HCT116 (cell line): ENCODE measurements around the gene ARID5A. TPM values are rescaled to one million over a fixed set of nuclear protein-coding genes. Genes with fewer than 3 reads are reported as not detected.

Experiments
- ATAC-seq: fragments of 200-7000 bp; cut with Tn5 transposase; 2 replicates; pipeline ENCODE4 v1.9.1; 2020; ENCODE audit warnings: mild to moderate bottlenecking, moderate library complexity
- BruUV-seq: library from RNA; stranded (reverse); fragments of 400-500 nt; replicated peaks from 2 replicates; lab custom pipeline; 2021; lab: Mats Ljungman, UMichigan
- CTCF ChIA-PET: fragments of 300-600 bp; sonication (Branson Sonifier 250); formaldehyde crosslinking; loops from one replicate; lab custom pipeline; 2021; ENCODE audit warnings: antibody characterized with exemption; lab: Charles Lee
- POLR2A ChIA-PET: fragments of 300-600, 350-600 bp; sonication (Branson Sonifier 250); formaldehyde crosslinking; loops from one replicate; lab custom pipeline; 2021; ENCODE audit warnings: antibody characterized with exemption; lab: Charles Lee
- RAD21 ChIA-PET, 2 experiments: fragments of 300-600 bp; sonication (Branson Sonifier 250); formaldehyde crosslinking; loops; one replicate each; lab custom pipeline; 2023; ENCODE audit warnings: low total read pairs in 2 of 2; ENCODE audit not compliant: uncharacterized antibody in 2 of 2, unreplicated experiment in 2 of 2, low non-redundant PET in 1 of 2; lab: Charles Lee
- DNase-seq: peaks from one replicate; pipeline ENCODE4 v3.0.0-alpha.2; 2010; ENCODE audit warnings: low read depth, low spot score
- H2AFZ ChIP-seq: fragments of 200-600 bp; shearing (Covaris generic), sonication (generic); 2 replicates; pipeline ENCODE4 v1.6.1; 2017; ENCODE audit warnings: low read depth, mixed run types, mixed read lengths, antibody characterized with exemption, low read length; ENCODE audit not compliant: poor library complexity, severe bottlenecking
- H3K27ac ChIP-seq: 2 replicates; pipeline ENCODE4 v1.5.1; 2012; ENCODE audit warnings: low read depth, low read length
- H3K27me3 ChIP-seq: fragments of 200-600 bp; sonication (generic); 2 replicates; pipeline ENCODE4 v1.6.1; 2016; ENCODE audit warnings: mixed run types, low read length, mixed read lengths; ENCODE audit not compliant: insufficient read depth
- H3K36me3 ChIP-seq, 2 experiments: fragments of 200-500 bp in 1 of 2; fragments of 200-600 bp in 1 of 2; sonication (Bioruptor generic) in 1 of 2; sonication (generic) in 1 of 2; 2 replicates each; pipeline versions ENCODE4 v1.5.1 to v1.6.1; 2014 to 2016; ENCODE audit warnings: low read length in 2 of 2, inconsistent platforms in 1 of 2, mixed read lengths in 1 of 2, mixed run types in 1 of 2; ENCODE audit not compliant: insufficient read depth in 2 of 2, control insufficient read depth in 1 of 2
- H3K4me1 ChIP-seq, 2 experiments: fragments of 200-600 bp in 1 of 2; sonication (generic) in 1 of 2; 2 replicates each; pipeline versions ENCODE4 v1.5.1 to v1.6.1; 2012 to 2017; ENCODE audit warnings: low read length in 2 of 2, inconsistent platforms in 1 of 2, mild to moderate bottlenecking in 1 of 2, mixed read lengths in 1 of 2, mixed run types in 1 of 2, moderate library complexity in 1 of 2; ENCODE audit not compliant: insufficient read depth in 2 of 2, control insufficient read depth in 1 of 2
- H3K4me2 ChIP-seq: fragments of 200-600 bp; sonication (generic); 2 replicates; pipeline ENCODE4 v1.6.1; 2017; ENCODE audit warnings: mixed run types, low read length, mixed read lengths
- H3K4me3 ChIP-seq, 2 experiments: fragments of 200-600 bp in 1 of 2; sonication (generic) in 1 of 2; replicated peaks in 1 of 2; 2 replicates each; pipeline ENCODE4 v1.5.1; 2011 to 2016; ENCODE audit warnings: low read length in 2 of 2, control low read depth in 1 of 2, low read depth in 1 of 2, mild to moderate bottlenecking in 1 of 2, mixed read lengths in 1 of 2, mixed run types in 1 of 2
- H3K79me2 ChIP-seq: fragments of 200-600 bp; sonication (generic); 2 replicates; pipeline ENCODE4 v1.6.1; 2017; ENCODE audit warnings: mild to moderate bottlenecking, mixed run types, low read length, moderate library complexity, mixed read lengths; ENCODE audit not compliant: insufficient read depth
- H3K9ac ChIP-seq: fragments of 200-600 bp; sonication (generic); 2 replicates; pipeline ENCODE4 v1.6.1; 2016; ENCODE audit warnings: low read length, mixed read lengths
- H3K9me2 ChIP-seq: fragments of 200-600 bp; sonication (generic), shearing (Covaris generic); 2 replicates; pipeline ENCODE4 v1.6.1; 2017; ENCODE audit warnings: mixed run types, mild to moderate bottlenecking, moderate library complexity; ENCODE audit not compliant: insufficient read depth
- H3K9me3 ChIP-seq, 2 experiments: fragments of 200-500 bp in 1 of 2; fragments of 200-600 bp in 1 of 2; sonication (Bioruptor generic) in 1 of 2; sonication (generic) in 1 of 2; 2 replicates each; pipeline ENCODE4 v1.6.1; 2014 to 2017; ENCODE audit warnings: low read length in 2 of 2, mixed read lengths in 2 of 2, inconsistent platforms in 1 of 2, low read depth in 1 of 2, mild to moderate bottlenecking in 1 of 2, mixed run types in 1 of 2, moderate library complexity in 1 of 2; ENCODE audit not compliant: control insufficient read depth in 1 of 2, insufficient read depth in 1 of 2
- H4K20me1 ChIP-seq: fragments of 200-600 bp; sonication (generic), shearing (Covaris generic); 2 replicates; pipeline ENCODE4 v1.6.1; 2017; ENCODE audit warnings: mixed run types, mild to moderate bottlenecking, moderate library complexity; ENCODE audit not compliant: insufficient read depth
- EZH2phosphoT487 ChIP-seq: fragments of 200-600 bp; IDR thresholded peaks from 2 replicates; pipeline ENCODE4 v1.6.1; 2018; ENCODE audit warnings: antibody characterized with exemption, borderline replicate concordance
- POLR2A ChIP-seq: IDR thresholded peaks from 2 replicates; pipeline ENCODE4 v1.7.0; 2011; ENCODE audit warnings: borderline replicate concordance; ENCODE audit not compliant: insufficient read depth, insufficient read length; ENCODE audit errors: extremely low read depth
- SP1 ChIP-seq: IDR thresholded peaks from 2 replicates; pipeline ENCODE4 v1.6.1; 2012; ENCODE audit warnings: low read depth
- SRF ChIP-seq: IDR thresholded peaks from 2 replicates; pipeline ENCODE4 v1.6.1; 2012; ENCODE audit warnings: low read depth
- TCF7L2 ChIP-seq: IDR thresholded peaks from 2 replicates; pipeline ENCODE4 v1.7.0; 2011; ENCODE audit warnings: borderline replicate concordance, inconsistent platforms; ENCODE audit not compliant: insufficient read depth, insufficient read length; ENCODE audit errors: extremely low read depth
- ZNF274 ChIP-seq: fragments of 200-500 bp; sonication (Bioruptor generic); IDR thresholded peaks from 2 replicates; pipeline ENCODE4 v1.6.1; 2014; ENCODE audit warnings: mild to moderate bottlenecking, low read depth, low read length, inconsistent platforms
- intact Hi-C: fragments of 100-400 bp; cut with micrococcal nuclease; formaldehyde crosslinking; loops from 2 replicates; pipeline ENCODE4 v1.10.0; 2022
- total RNA-seq: library from RNA; stranded (reverse); gene quantifications from one replicate; pipeline ENCODE4 v1.2.1, GENCODE V29; 2021; ENCODE audit not compliant: unreplicated experiment
- TF ChIP-seq, protein P1 (sequence below): IDR thresholded peaks from 2 replicates; pipeline ENCODE4 v1.6.1; 2011; ENCODE audit warnings: mild to moderate bottlenecking, low read length, moderate library complexity; ENCODE audit not compliant: insufficient replicate concordance; ENCODE audit errors: extremely low read depth
- TF ChIP-seq, protein P2 (sequence below): IDR thresholded peaks from 2 replicates; pipeline ENCODE4 v1.6.1; 2012
- TF ChIP-seq, protein P3 (sequence below): IDR thresholded peaks from 2 replicates; pipeline ENCODE4 v1.6.1; 2012; ENCODE audit warnings: low read depth

ARID5A gene
- total RNA-seq, 1 experiment from 2014 or later = 8.2 TPM

DNA sequence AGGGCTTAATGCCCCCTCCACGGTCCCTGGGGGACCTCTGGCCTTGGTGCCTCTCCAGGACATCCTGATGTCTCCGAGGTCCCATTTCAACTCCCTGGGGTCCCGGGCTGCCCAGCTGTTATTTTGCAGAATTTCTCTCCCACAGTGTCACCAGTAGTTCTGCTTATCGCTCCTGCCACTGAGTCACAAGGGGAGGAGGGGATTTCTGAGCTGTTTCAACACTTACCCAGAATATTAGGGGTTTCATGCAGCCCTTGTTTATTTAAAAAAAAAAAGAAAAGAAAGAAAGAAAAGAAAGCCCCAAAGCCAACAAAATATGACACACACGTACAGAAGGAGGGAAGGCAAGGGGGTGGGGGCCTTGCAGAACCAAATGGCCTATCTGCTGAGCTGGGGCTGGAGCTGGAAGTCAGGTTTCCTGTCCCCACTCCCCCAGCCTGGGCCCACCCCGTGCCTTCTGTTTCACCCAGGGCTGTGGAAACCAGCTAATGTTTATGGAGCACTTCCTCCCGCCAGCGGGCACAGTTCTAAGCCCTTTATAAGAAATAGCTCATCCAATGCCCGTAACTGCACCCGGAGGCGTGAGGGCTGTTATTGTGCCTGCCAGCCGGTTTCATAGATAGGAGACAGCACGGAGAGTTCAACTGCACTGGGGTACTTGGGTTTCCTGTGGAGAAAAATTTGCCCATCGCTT, 8.4 kb upstream of the ARID5A start:
- no peak overlapping the region for H3K4me3 ChIP-seq
- H3K36me3 ChIP-seq = no peaks in the 10 kb centered on the region
- no peak overlapping the region for H3K27ac ChIP-seq
- intact Hi-C loops = no loop called here
- no peak for DNase-seq
- ChIA-PET CTCF (no interaction called here), RAD21 (no interaction called here), POLR2A (no interaction called here)
- H3K9me3 ChIP-seq = no peaks in the 10 kb centered on the region
- no peak overlapping the region for H2AFZ ChIP-seq
- H3K9me2 ChIP-seq = no peaks in the 10 kb centered on the region
- no peaks in the 10 kb centered on the region for H3K27me3 ChIP-seq
- no peak overlapping the region for H3K4me2 ChIP-seq
- no peaks in the 10 kb centered on the region for H3K79me2 ChIP-seq
- H3K4me1 ChIP-seq = peaks cover 10 to 24% of the 10 kb centered on the region in 2 experiments
- TF ChIP-seq ZNF274 = no peak
- no peaks in the 10 kb centered on the region for H4K20me1 ChIP-seq
- H3K9ac ChIP-seq = no peak overlapping the region
- BruUV-seq = no TSS peak
- ATAC-seq = no peak

DNA sequence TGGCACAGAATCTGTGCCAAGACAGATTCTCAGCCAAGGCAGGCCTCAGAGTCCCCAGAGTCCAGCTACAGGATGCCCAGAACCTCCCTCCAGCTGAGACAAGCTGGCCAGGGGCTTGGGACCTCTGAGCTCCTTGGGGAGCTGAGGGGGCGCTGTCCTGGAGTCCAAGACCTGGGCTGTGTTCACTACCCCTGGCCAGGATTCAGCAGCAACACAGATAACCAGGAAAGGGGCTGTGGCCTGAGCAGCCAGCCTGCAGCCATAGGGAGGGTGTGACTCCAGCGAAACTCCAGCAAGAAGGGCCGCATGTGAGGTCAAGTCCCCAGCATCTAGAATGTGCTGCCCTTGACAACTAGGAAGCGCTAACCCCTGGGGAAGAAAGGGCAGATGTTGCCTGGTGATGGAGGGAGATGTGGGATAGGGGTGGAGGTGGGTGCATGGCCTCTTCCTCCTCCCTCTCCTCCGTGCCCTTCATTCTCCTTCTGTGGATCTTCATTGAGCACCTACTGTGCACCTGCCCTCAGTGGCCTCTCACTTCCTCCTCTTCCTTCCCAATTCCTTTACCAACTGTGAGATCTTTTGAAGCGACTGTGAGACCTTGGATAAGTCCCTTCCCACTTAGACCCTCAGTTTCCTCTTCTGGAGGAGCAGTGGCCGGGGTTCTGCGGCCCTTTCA, 7.7 kb upstream of the ARID5A start:
- ChIA-PET RAD21 (no interaction called here), CTCF (no interaction called here), POLR2A (no interaction called here)
- H3K79me2 ChIP-seq = no peaks in the 10 kb centered on the region
- no peak overlapping the region for H3K9ac ChIP-seq
- no peaks in the 10 kb centered on the region for H4K20me1 ChIP-seq
- DNase-seq = no peak
- no peak for ATAC-seq
- H3K4me2 ChIP-seq = no peak overlapping the region
- H3K4me1 ChIP-seq = peaks cover 12 to 31% of the 10 kb centered on the region in 2 experiments
- H3K27ac ChIP-seq = no peak overlapping the region
- H2AFZ ChIP-seq = no peak overlapping the region
- H3K27me3 ChIP-seq = no peaks in the 10 kb centered on the region
- intact Hi-C loops = no loop called here
- no peaks in the 10 kb centered on the region for H3K36me3 ChIP-seq
- H3K9me2 ChIP-seq = no peaks in the 10 kb centered on the region
- no peak overlapping the region for H3K4me3 ChIP-seq
- no peaks in the 10 kb centered on the region for H3K9me3 ChIP-seq
- no TSS peak for BruUV-seq
- TF ChIP-seq POLR2A (no peak), EZH2phosphoT487 (no peak), TCF7L2 (no peak), SRF (no peak), SP1 (no peak)
- TF ChIP-seq, protein P1, sequence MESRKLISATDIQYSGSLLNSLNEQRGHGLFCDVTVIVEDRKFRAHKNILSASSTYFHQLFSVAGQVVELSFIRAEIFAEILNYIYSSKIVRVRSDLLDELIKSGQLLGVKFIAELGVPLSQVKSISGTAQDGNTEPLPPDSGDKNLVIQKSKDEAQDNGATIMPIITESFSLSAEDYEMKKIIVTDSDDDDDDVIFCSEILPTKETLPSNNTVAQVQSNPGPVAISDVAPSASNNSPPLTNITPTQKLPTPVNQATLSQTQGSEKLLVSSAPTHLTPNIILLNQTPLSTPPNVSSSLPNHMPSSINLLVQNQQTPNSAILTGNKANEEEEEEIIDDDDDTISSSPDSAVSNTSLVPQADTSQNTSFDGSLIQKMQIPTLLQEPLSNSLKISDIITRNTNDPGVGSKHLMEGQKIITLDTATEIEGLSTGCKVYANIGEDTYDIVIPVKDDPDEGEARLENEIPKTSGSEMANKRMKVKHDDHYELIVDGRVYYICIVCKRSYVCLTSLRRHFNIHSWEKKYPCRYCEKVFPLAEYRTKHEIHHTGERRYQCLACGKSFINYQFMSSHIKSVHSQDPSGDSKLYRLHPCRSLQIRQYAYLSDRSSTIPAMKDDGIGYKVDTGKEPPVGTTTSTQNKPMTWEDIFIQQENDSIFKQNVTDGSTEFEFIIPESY = no peak
- TF ChIP-seq, protein P2, sequence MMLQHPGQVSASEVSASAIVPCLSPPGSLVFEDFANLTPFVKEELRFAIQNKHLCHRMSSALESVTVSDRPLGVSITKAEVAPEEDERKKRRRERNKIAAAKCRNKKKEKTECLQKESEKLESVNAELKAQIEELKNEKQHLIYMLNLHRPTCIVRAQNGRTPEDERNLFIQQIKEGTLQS = no peak
- TF ChIP-seq, protein P3, sequence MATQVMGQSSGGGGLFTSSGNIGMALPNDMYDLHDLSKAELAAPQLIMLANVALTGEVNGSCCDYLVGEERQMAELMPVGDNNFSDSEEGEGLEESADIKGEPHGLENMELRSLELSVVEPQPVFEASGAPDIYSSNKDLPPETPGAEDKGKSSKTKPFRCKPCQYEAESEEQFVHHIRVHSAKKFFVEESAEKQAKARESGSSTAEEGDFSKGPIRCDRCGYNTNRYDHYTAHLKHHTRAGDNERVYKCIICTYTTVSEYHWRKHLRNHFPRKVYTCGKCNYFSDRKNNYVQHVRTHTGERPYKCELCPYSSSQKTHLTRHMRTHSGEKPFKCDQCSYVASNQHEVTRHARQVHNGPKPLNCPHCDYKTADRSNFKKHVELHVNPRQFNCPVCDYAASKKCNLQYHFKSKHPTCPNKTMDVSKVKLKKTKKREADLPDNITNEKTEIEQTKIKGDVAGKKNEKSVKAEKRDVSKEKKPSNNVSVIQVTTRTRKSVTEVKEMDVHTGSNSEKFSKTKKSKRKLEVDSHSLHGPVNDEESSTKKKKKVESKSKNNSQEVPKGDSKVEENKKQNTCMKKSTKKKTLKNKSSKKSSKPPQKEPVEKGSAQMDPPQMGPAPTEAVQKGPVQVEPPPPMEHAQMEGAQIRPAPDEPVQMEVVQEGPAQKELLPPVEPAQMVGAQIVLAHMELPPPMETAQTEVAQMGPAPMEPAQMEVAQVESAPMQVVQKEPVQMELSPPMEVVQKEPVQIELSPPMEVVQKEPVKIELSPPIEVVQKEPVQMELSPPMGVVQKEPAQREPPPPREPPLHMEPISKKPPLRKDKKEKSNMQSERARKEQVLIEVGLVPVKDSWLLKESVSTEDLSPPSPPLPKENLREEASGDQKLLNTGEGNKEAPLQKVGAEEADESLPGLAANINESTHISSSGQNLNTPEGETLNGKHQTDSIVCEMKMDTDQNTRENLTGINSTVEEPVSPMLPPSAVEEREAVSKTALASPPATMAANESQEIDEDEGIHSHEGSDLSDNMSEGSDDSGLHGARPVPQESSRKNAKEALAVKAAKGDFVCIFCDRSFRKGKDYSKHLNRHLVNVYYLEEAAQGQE = no peak
